ENCODE measurements around the gene IL11.
"Not testable (repeated sequence)": the region's sequence is repeated elsewhere in the genome, so short reads cannot be mapped to it uniquely, and the experiment has no call there.

Gene IL11

DNA sequence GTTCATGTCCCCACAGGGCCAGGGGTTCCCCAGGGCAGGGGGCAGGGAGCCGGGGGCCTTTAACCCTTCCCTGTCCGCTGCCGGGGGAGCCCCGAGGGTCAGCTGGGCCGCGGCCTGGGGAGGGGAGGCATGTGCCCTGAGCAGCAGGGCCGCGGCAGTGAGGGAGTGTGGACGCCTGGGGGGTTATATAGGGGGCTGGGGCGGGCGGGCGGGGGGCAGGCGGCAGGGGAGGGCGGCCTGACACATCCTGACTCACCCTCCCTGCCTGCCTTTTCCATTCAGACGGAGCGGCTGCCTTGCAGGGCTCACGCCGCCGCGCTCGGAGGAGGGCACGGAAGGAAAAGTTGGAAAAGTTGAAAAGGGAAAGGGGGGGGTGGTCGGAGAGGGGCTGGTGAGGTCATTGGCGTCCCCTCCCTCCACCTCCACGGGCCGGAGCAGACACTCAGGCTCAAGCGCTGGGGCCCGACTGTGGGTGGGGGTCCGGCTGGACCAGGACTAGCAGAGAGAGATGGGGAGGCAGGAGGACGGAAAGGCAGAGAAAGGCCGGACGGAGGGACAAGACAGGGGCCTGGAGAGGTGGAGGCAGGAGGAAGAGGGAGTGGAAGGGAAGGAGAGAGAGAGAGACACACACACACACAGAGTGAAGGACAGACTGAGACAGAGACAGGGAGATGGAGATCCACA is at the start of gene IL11:
Gene IL11 (minus strand): TSS at position 159 of the 684 bp plus-strand sequence. CDS start 153 bp downstream, at position 6.
- no peak for DNase-seq

DNA sequence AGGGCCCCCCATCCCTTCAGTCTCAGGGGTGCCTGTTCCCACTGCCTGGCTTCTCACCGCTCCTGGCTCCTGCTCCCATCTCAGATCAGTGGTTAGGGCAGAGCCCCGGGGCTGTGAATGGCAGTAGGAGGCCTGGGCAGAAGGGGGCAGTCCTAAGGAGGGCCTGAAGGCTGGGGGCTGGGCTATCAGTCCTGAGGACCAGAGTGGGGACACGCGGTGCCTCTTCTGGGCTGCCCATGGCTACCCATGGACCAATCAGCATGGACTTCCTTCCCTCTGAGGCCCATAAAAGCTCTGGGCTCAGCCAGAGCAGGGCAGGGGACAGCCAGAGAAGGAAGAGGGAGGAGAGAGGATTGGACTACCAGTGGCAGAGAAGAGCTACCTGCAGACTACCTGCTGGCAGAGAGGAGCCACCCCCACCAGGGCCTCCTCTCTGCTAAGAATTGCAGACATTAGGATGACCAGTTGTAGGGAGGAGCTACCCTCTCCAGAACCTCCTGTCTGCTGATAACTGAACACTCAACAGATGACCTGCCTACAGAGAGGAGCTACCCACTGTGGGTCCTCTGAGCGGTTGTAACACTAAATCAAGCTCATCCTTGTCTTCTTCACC is 49.5 kb upstream of the IL11 start:
- no peak for DNase-seq

DNA sequence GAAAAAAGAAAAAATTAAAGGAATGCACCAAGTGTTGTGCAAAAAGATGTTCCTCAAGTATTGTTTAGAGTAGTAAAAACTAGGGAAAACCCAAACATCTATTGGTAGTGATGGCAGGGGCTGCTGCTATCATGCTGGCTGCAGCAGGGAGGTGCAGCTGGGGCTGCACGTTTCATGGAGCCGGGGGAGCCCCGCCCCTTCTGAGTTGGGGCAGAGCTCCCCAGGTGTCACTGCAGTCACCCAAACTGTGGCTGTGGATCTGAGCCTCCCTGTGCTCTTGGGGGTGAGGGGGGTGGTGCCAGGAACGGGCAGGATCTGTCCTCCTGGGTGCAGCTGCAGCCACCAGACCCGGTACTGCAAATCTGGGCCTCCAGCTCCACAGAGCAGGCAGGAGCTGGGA is 48.8 kb upstream of the IL11 start:
- no peak for DNase-seq

DNA sequence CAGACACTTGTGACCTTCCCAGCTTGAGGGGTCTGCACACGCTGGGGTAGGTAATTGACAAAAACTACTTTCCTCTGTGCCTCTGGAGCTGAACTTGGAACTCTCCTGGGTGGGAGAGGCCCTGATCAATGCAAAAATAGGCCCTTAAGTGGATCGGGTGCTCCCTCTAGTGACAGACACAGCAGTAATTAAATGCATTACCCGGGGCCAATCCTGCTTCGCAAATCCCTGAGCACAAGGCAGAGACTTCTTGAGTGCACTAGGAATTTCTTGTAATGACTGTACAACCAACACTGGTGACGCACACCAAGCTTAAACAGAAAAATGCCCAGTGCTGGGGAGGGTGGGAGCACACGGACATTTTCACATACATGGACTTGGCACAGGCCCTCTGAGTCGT is 47.9 kb upstream of the IL11 start:
- DNase-seq: peak; percentile 41 to 63

DNA sequence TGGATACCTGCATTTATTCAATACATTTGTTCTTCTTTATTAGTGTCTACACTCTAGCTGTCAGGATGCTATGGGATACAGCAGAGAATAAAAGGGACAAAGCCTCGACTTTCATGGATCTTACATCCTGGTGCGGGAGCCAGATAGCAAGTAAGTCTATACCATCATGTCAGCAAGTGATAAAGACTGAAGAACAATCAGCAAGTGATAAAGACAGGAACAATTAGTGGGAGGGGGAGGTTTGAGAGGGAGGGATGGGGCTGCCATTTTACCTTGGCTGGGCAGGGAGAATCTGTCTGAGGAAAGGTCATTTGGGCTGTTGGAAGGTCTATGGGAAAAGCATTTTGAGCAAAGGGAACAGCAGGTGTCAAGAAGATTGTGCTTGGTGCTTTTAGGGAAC is 39.9 kb upstream of the IL11 start:
- no peak for DNase-seq

DNA sequence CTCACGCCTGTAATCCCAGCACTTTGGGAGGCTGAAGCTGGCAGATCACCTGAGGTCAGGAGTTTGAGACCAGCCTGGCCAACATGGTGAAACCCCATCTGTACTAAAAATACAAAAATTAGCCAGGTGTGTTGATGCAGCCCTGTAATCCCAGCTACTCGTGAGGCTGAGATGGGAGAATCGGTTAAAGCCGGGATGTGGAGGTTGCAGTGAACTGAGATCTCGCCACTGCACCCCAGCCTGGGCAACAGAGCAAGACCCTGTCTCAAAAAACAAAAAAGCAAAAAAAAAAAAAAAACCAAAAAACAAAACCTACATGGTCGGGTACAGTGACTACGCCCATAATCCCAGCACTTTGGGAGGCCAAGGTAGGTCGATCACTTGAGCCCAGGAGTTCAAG is 38.9 kb upstream of the IL11 start:
- DNase-seq: not testable (repeated sequence)

DNA sequence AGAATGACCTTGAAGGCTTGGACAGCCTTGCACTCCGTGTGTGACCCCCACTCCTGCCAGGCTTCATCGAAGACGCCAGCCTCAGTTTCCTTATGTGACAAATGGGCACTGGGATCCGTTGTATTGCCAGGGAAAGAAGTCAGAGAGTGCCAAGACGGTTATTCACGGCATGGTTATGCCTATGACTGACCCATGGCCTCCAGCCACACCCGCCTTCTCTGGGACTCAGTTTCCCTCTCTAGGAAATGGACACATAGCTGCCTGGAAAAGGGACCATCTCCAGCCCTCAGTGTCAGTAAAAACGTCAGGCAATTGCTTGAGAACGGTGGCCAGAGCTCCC is 38.2 kb upstream of the IL11 start:
- DNase-seq: no peak

DNA sequence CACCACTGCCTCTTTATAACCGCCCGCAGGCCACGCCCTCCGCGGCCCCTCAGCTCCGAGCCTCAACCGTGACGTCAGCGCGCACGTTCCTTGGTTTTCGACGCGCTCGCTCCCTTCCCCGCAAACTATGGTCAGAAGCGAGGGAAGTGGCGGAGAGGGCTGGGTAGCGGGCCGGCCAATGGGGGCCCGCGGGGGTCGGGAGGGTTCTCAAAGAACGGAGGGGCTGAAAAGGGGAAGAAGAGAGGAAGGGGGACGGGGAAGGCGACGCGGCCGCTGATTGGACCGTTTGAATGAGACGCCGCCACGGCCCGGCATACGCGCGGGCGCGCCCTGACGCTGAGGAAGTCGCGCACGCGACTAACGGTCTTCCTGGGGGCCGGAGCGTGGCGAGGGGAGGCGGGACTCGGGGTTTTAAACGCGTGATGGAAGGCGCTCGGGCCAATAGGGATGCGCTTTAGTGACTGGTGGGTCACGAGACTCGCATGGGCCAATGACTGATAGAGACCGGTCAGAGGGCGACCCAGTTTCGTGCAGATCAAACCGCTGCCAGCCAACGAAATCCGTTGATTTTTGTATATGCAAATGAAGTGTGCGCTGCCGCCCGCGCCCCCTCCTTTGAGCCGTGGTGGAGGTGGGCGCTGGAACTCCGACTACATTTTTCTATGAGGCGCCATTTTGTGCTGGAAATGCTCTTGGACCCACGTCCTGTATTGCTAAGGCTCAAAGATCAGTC is 37.7 kb upstream of the IL11 start:
- DNase-seq: peak; percentile 93 to 96

DNA sequence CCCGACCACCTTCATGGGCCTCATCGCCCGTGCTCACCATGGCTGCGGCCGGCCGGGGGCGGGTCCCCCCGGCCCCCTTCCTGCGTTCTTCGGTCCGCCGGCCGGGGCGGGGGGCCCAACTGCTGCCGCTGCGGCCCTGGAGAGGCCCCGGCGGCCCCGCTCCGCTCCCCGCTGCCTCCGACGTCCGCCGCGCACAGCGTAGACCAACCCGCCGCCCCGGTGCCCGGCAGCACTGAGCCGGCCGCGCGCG is 37.2 kb upstream of the IL11 start, which contains the start of gene UBE2S:
Gene UBE2S (minus strand): TSS at position 239 of the 250 bp plus-strand sequence. CDS start 199 bp downstream, at position 40.
- DNase-seq: not testable (repeated sequence)

DNA sequence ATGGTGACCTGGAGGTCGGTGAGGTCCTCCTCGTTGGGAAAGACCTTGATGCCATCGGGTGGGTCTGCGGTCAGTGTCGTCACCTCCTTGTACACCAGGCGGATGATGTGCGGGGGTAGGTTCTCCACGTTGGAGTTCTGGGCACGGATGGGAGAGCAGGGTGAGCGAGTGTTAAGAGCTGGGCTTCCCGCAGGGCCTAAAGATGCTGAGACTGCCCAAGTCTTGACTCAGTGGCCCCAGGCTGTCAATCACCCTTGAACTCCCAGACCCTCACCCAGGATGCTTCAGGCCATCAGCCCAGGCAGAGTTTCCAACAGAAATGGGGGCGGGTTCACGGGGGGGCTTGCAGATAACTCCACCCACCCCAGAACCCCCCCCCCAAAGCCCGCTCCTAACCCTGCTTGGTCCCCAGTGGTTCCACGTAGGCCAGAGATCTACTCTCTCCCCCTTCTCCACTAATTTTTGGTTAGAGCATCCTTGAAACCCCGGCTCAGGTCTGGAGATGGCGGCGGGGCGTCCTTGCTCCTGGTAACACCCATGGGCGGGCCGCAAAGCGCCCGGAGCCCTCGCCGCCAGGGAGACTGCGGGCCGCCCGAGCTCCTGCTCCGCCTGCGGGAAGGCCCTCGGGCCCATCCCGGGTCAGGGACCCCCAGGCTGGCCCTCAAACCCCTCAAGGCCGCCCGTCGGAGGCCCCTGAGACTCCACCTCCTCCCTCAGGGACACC is 36.7 kb upstream of the IL11 start:
- DNase-seq: peak in 1 of 2 donors; percentile 24

DNA sequence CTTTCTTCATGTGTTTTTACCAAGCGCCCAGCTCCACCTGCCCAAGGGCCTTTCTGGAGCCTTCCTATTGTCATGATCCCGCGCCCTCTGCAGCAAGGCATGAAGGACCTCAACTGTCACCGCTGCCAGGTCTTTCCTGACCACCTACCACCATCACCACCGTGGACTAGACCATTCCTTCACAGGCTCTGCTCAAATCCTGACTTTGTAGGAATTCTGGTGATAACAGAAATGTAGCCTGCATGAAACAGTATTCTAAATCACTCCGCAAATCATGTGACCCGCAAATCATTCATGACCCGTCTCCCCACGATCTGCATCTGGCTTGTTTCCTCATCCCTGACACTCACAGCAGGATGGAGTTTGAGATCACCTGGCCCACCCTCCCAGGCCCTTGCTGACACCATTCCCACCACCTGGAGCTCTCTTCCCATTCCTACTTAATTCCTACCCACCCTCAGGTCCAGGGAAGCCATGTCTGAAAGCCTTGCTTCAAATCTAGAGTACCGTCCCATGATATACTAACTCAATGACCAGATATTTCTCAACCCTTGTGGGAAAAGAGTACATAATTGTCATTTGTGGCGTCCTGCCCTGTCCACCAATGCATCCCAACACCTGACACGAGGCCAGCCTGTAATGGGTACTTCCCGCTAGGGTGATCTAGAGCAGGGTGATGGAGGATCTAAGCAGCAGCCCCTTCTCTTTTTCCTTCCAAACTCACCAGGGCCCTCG is 36.0 kb upstream of the IL11 start:
- DNase-seq: no peak

DNA sequence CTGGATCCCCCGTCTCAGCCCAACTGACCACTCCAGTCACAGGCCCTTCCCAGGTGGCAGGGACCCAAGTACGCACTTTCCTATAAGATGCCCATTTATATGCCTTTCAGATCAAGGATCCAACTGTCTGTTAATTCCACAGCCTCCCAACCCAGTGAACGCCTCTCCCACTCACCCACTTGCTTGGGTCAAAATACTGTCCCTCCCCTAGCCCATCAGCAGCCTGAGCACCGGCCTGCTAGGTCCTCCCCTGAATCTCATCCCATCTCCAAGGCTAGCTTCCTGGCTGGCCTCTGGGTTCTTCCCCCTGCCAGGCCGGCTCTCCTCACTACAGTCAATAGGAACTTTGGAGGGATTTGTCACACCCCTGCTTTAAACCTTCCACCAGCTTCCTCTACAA is 35.4 kb upstream of the IL11 start:
- DNase-seq: no peak

DNA sequence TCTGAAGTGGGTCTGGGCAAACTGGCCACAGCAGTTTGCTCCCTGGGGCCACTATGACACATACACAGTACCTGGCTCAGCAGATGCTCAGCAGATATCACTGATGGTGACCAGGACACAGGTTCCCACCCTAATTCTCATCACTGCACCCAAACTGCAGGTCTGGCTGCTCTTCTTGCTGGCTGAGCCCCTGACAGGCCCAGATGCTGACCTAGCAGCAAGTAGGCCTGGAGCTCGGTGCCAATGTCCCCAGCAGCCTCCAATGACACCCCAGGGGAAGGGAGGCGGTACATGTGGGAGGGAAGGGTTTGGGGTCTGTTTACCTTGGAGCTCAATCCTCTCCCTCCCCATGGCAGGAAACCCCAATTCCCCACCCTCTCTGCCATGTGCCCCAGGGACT is 32.2 kb upstream of the IL11 start:
- DNase-seq: no peak

DNA sequence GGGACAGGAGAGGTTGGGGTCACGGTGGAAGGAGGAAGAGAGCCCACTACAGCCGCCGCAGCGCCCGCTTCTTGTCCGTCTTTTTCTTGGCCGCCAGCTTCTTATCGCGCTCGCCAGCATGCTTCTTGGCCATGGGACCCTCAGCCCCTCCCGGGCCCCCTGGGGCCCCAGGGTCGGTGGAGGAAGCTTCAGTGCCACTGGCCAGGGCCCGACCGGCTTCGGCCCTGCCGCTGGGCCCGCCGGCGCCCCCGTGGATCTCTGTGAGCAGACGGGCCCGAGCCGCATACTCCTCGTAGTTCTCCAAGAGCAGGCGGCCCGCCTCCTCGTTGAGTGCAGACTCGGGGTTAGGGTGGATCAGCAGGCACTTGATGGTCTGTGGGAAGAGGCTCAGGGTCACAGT is 31.1 kb upstream of the IL11 start:
- not testable (repeated sequence) for DNase-seq

DNA sequence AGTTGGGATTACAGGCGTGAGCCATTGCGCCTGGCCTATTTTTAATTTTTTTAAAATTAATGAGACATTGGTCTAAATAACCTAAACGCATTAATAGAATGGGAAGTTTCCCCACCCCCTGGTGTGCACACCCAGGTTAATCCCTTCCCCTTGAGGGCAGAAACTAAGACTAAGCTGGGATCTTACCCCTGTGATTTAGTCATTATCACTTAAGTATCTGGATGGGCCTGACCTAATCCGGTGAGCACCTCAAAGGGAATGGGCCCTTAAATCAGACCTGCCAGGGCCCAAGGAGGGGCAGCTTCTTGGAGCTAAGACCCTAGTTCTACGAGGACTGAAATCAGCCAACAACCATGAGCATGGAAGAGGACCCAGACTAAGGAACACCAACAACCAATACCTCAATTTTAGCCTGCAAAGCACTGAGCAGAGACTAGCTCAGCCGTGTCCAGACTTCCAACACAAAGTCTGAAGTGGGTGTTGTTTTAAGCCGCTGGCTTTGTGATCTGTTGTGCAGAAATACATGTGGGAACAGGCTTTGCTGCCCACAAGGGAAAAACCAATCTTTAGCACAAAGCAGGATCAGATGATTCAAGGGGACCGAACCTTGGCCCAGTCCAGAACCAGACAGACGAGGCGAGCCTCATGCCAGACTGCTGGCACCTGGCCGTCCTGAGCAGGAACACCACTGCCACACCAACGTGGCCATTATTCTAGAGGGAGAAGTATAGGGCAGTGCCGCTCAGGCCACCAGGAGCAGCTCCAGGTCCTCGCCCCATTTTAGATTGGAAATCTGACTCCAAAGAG is 30.2 kb upstream of the IL11 start:
- DNase-seq: no peak

DNA sequence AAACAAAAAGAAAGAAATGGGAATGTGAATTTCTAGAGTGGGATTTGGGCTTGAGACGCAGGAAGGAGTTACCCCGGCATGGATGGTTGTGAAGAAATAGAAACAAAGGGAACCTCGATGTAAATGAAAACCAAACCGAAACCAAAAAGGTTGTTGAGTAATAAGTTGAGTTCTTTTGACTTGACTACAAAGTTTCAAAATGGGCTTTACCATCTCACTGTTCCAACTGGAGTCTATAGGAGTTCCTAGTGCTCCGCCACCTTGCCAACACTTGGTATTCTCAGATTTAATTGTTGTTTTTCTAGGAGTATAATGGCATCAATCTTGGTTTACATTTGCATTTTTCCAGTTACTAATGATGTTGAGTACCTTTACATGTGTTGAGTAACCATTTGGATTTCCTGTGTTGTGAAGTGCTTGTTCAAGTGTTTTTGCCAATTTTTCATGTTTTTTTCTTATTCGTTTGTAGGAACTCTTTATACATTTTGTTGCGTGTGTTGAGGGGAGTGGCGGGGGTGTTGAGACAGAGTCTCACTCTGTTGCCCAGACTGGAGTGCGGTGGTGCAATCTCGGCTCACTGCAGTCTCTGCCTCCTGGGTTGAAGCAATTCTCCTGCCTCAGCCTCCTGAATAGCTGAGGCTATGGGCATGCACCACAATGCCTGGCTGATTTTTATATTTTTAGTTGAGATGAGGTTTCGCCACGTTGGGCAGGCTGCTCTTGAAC is 28.1 kb upstream of the IL11 start:
- DNase-seq: no peak

DNA sequence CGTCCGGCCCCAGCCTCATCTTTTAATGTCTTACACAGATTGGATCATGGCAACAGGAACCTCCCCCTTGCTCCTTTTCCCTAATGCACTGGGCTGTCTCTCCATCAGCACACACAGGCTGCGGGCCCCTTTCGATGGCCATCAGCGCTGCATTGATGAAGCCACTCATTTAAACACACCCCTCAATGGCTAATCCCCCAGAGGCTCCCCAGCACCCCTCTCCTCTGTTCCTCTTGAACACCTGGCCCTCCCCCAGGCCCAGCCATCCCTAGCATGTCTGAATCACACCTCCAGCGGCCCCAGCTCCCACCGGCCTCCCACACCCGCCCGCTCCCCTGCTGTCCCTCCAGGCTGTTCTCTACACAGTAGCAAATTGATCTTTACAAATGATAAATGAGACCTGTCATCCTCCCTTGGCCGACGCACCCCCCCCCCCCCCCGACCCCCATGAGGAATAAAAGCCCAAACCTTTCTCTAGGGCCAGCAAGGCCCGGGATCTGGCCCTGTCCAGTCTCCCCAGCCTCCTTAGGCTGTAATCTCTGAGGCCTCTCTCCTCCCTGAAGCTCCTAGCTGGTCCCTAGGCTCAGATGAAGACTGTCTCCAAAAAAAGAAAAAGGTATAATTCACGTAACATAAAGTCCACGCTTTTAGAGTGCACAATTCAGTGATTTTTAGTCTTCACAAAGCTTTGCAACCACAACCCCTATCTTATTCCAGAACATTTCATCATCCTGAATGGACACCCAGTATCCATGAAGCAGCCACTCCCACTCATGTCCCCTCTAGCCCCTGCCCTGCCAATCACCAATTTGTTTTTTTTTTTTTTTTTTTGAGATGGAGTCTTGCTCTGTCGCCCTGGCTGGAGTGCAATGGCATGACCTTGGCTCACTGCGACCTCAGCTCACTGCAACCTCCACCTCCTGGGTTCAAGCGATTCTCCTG is 22.8 kb upstream of the IL11 start:
- DNase-seq: no peak

DNA sequence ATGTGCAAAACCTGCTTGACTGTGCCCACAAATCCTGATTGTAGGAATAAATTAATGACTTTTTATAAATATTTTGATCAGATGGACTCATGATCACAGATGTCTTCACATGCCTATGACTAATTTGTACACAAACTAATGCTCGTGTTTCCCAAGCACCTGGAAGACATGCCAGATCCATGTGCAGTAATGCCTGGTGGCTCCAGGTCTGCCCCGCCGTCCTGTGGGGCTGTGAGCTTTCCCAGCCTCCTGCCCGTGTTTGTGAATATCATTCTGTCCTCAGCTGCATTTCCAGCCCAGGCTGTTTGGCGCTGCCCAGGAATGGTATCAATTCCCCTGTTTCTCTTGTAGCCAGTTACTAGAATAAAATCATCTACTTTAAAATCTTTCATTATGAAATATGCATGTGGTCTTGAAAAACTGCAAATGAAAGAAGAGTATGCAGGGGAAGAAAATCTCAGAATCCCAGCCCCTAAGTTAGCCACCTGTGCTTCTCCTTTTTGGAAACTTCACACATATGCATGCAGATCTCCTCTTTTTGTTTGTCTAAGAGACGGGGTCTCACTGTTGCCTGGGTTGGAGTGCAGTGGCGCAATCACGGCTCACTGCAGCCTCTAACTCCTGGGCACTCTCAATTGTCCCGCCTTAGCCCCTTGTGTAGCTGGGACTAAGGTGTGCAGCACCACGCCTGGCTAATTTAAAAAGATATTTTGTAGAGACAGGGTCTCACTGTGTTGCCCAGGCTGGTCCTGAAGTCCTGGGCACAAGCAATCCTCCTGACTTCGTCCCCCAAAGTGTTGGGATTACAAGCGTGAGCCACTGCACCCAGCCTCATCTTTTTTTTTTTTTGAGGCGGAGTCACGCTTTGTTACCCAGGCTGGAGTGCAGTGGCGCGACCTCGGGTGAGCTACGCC is 21.7 kb upstream of the IL11 start:
- no peak for DNase-seq

DNA sequence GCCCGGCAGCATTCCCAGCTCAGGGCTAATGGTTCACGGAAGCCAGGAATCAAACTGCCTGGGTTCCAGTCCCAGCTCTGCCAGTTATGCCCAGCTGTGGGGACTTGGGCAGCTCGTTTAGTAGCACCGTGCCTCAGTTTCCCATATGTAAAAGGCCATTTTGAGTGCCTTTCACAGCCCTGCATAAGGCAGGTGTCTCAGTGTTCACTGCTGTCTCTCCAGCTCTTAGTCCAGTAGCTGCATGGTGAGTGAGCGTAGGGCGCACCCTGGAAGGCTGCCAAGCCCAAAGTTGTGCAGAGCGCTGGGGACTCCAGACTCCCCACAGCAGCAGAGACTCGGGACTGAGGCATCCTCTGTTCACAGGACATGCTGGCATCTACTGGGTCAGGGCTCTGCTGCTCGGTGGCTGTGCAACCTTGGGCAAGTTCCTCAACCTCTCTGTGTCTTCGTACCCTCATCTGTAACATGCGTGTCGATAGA is 21.0 kb upstream of the IL11 start:
- no peak for DNase-seq
